WERI-Rb-1 (cell line): Measurements from ENCODE around the gene ZDHHC19.
"Not testable (repeated sequence)": the region's sequence is repeated elsewhere in the genome, so short reads cannot be mapped to it uniquely, and the experiment has no call there.

Source experiments
- DNase-seq: peaks from one replicate; pipeline ENCODE4 v3.0.0-alpha.2; 2020
- H3K27ac ChIP-seq: fragments of 250-450 bp; sonication (Bioruptor Pico); 2 replicates; pipeline ENCODE4 v1.5.1; 2020; ENCODE audit warnings: mild to moderate bottlenecking, moderate library complexity
- H3K27me3 ChIP-seq: fragments of 250-450 bp; sonication (Bioruptor Pico); 2 replicates; pipeline ENCODE4 v1.5.1; 2021; ENCODE audit warnings: mild to moderate bottlenecking, low read depth, moderate library complexity; ENCODE audit not compliant: insufficient read depth, severe bottlenecking
- H3K36me3 ChIP-seq: fragments of 250-450 bp; sonication (Bioruptor Pico); 2 replicates; pipeline ENCODE4 v1.5.1; 2020; ENCODE audit warnings: mild to moderate bottlenecking, moderate library complexity
- H3K4me3 ChIP-seq: 2 replicates; pipeline ENCODE4 v1.5.1; 2011; ENCODE audit warnings: low read depth, mild to moderate bottlenecking, control low read depth, low read length
- H3K9me3 ChIP-seq: fragments of 250-450 bp; sonication (Bioruptor Pico); 2 replicates; pipeline ENCODE4 v1.5.1; 2021; ENCODE audit warnings: mild to moderate bottlenecking, moderate library complexity; ENCODE audit not compliant: severe bottlenecking
- CTCF ChIP-seq: IDR thresholded peaks from 2 replicates; pipeline ENCODE4 v1.5.1; 2011; ENCODE audit warnings: low read depth, mild to moderate bottlenecking, control low read depth, inconsistent platforms, low read length

ZDHHC19 gene

GRCh38 chr3:196186651-196187573 is 24.3 kb downstream of the ZDHHC19 start:
- Histone ChIP-seq H3K4me3 (no peak overlapping the region), H3K27me3 (no peaks in the 10 kb centered on the region), H3K27ac (no peak overlapping the region), H3K9me3 (no peaks in the 10 kb centered on the region), H3K36me3 (no peaks in the 10 kb centered on the region)
- DNase-seq, result no peak
- no peak for TF ChIP-seq CTCF

GRCh38 chr3:196184881-196185280 is 26.3 kb downstream of the ZDHHC19 start:
- no peak for TF ChIP-seq CTCF
- no peak for DNase-seq
- Histone ChIP-seq H3K36me3 (no peaks in the 10 kb centered on the region), H3K9me3 (no peaks in the 10 kb centered on the region), H3K27me3 (no peaks in the 10 kb centered on the region), H3K4me3 (no peak overlapping the region), H3K27ac (no peak overlapping the region)

GRCh38 chr3:196184169-196184432 is 27.1 kb downstream of the ZDHHC19 start:
- not testable (repeated sequence) for DNase-seq, H3K36me3 ChIP-seq, H3K27ac ChIP-seq

GRCh38 chr3:196181127-196181546 is 30.1 kb downstream of the ZDHHC19 start:
- TF ChIP-seq CTCF, result no peak
- Histone ChIP-seq H3K27ac (no peak overlapping the region), H3K36me3 (no peaks in the 10 kb centered on the region), H3K9me3 (no peaks in the 10 kb centered on the region), H3K27me3 (no peaks in the 10 kb centered on the region), H3K4me3 (no peak overlapping the region)
- no peak for DNase-seq

More at GRCh38 chr3:196184169-196184432, 27.1 kb downstream of the ZDHHC19 start:
- H3K4me3 ChIP-seq, H3K9me3 ChIP-seq, H3K27me3 ChIP-seq: not testable (repeated sequence)

- Histone ChIP-seq H3K27me3 (no peaks in the 10 kb centered on the region), H3K4me3 (no peak overlapping the region), H3K36me3 (no peaks in the 10 kb centered on the region), H3K27ac (no peak overlapping the region), H3K9me3 (no peaks in the 10 kb centered on the region)
- DNase-seq, result no peak
- TF ChIP-seq CTCF, result no peak
Observed at GRCh38 chr3:196180346-196180745, 30.9 kb downstream of the ZDHHC19 start.

- H3K4me3 ChIP-seq, result no peak overlapping the region
- no peak for DNase-seq
- H3K27me3 ChIP-seq, result no peaks in the 10 kb centered on the region
- no peak overlapping the region for H3K27ac ChIP-seq
- TF ChIP-seq CTCF, result no peak
- H3K36me3 ChIP-seq, result no peaks in the 10 kb centered on the region
- no peaks in the 10 kb centered on the region for H3K9me3 ChIP-seq
Observed at GRCh38 chr3:196179380-196180308, 31.6 kb downstream of the ZDHHC19 start.
